ENCODE results near the gene ZNF664.

DNA sequence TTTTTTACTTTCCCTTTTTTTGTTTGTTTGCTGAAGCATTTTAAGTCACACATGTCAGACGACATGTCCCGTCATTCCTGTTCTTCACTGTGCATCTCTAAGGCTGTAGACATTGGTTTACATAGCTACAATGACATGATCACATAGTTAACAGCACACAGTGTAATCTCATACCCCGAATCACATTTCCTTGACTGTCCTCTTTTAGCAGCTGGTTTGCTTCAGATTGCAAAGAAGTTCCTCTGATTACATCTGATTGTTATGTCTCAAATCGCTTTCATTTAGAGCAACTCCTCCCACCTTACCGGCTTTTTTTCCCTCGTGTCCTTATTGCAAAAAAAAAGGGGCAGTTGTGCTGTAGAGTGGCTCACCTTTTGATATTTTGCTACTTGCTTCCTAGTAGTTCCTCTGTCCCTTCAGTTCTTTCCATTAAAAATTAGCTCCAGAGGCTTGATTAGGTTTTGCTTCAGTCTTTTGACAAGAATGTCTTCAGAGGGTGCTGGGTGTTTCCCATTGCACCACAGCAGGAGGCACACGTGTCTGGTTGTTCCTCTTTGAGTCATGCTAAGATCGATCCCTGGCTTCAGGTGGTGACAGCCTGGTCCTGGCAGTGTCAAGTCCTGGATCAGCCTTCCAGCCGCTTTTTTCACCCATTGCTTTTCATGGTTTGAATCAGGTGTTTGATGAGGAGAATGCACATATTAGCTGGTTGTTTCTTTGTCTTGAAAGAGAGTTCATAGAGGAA lies 35.0 kb downstream of the ZNF664 start:
- TF ChIP-seq, protein P1, sequence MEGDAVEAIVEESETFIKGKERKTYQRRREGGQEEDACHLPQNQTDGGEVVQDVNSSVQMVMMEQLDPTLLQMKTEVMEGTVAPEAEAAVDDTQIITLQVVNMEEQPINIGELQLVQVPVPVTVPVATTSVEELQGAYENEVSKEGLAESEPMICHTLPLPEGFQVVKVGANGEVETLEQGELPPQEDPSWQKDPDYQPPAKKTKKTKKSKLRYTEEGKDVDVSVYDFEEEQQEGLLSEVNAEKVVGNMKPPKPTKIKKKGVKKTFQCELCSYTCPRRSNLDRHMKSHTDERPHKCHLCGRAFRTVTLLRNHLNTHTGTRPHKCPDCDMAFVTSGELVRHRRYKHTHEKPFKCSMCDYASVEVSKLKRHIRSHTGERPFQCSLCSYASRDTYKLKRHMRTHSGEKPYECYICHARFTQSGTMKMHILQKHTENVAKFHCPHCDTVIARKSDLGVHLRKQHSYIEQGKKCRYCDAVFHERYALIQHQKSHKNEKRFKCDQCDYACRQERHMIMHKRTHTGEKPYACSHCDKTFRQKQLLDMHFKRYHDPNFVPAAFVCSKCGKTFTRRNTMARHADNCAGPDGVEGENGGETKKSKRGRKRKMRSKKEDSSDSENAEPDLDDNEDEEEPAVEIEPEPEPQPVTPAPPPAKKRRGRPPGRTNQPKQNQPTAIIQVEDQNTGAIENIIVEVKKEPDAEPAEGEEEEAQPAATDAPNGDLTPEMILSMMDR (IDR thresholded peaks at IDR 0.05): no peak
- no peak for TF ChIP-seq EZH2 (IDR thresholded peaks at IDR 0.05; ENCODE audit: borderline replicate concordance, insufficient read depth, low read depth, low read length, poor library complexity, severe bottlenecking)
